GM12872 (cell line): ENCODE results near the gene FTL.

Source experiments
- CTCF ChIP-seq: IDR thresholded peaks from 3 replicates; pipeline ENCODE4 v1.5.1; 2011; ENCODE audit warnings: low read depth, mild to moderate bottlenecking, low read length, moderate library complexity; ENCODE audit not compliant: insufficient read depth

The FTL gene

GRCh38 chr19:48947258-48947542 is 17.9 kb upstream of the FTL start:
- no peak for TF ChIP-seq CTCF

DNA sequence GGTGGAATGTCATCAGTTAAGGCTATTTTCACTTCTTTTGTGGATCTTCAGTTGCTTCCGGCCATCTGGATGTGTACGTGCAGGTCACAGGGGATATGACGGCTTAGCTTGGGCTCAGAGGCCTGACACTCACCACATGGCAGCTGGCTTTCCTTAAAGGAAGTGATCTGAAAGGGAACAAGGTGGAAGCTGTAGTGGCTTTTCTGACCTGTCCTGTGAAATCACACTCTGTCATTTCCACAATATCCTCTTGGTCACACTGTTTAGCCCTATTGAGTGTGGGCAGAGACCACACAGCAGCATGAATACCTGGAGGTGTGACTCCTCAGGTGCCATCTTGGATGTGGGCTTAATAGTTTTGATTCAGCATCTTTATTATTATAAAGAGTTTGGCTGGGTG is 14.9 kb upstream of the FTL start:
- no peak for TF ChIP-seq CTCF

DNA sequence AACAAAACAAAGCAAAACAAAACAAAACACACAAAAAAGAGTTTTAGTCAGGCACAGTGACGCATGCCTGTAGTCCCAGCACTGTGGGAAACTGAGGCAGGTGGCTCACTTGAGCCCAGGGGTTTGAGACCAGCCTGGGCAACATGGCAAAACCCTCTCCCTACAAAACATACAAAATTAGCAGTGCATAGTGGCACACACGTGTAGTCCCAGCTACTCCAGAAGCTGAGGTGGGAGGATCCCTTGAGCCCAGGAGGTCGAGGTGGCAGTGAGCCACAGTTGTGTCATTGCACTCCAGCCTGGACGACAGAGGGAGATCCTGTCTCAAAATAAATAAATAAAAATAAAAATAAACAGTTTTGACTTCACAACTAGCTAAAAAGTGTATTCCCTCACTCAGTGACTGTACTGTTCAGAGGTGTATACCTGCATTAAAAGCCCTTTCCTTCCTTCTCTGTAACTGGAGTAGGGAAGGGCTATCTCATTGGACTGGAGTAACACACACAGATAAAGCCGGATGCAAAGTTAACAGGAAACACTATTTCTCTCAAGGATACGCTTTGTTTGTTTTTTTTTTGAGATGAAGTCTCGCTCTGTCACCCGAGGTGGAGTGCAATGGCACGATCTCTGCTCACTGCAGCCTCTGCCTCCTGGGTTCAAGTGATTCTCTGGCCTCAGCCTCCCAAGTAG is 14.1 kb upstream of the FTL start:
- no peak for TF ChIP-seq CTCF

- no peak for TF ChIP-seq CTCF
Measured at GRCh38 chr19:48953141-48953540, 12.0 kb upstream of the FTL start.

DNA sequence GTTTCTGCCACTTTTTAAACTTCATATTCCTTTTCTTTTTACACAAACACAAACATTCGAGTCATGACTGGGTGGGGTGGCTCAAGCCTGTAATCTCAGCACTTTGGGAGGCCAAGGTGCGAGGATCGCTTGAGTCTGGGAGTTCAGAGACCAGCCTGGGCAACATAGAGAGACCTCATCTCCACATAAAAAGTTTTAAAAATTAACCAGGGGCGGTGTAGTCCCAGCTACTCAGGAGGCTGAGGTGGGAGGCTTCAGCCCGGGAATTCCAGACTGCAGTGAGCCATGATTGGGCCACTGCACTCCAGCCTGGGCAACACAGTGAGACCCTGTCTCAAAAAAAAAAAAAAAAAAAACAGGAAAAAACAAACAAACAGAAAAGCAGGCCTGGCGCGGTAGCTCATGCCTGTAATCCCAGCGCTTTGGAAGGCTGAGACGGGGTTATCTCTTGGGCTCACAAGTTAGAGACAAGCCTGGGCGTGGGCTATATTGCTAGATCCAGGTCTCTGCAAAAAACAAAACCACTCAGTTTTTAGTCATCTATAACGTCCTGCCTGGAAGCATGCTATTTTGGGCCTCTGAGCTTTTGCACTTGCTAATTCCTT is 11.0 kb upstream of the FTL start:
- no peak for TF ChIP-seq CTCF

GRCh38 chr19:48954595-48955307 is 10.4 kb upstream of the FTL start, which contains the start of gene BAX:
BAX (plus strand) TSS chr19:48954875; CDS start chr19:48954929, 54 bp downstream.
- TF ChIP-seq CTCF, result peak; percentile 8; the same call in 1 of the 3 replicates

DNA sequence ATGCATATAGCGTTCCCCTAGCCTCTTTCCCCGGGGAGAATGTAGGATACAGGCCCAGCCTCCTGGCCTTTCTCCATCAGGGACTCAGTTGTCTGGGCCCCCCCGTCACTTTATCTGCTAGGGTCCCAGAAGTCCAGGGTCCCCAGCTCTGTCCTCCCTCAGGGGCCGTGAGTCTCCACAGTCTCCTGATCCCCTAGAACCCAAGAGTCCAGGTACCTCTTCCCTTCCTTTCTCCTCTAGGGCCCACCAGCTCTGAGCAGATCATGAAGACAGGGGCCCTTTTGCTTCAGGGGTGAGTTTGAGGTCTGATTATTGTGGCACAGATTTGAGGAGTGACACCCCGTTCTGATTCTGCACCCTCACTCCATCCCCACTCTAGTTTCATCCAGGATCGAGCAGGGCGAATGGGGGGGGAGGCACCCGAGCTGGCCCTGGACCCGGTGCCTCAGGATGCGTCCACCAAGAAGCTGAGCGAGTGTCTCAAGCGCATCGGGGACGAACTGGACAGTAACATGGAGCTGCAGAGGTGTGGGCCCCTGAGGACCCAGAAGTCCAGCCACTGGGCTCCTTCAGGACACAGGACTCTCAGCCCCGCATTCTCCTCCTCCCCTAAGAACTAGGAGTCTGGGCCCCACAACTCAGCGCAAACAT is 9.7 kb upstream of the FTL start:
- TF ChIP-seq CTCF, result no peak
